Skeletal muscle tissue (tissue), 4 donors: ENCODE results near the gene CTPS1. TPM values are rescaled to one million over a fixed set of nuclear protein-coding genes. Genes with fewer than 3 reads are reported as not detected.

ENCODE experiments used
- H3K27ac ChIP-seq: one replicate; pipeline ENCODE4 v1.7.0; 2013; ENCODE audit warnings: mild to moderate bottlenecking, low read depth, low read length, inconsistent platforms
- H3K27me3 ChIP-seq, 3 donors: one replicate each; pipeline ENCODE4 v1.7.0; 2013; ENCODE audit warnings: low read length in 3 of 3; ENCODE audit not compliant: control insufficient read depth in 3 of 3, insufficient read depth in 3 of 3
- H3K36me3 ChIP-seq, 3 donors: one replicate each; pipeline ENCODE4 v1.7.0; 2013; ENCODE audit warnings: low read length in 3 of 3; ENCODE audit not compliant: control insufficient read depth in 3 of 3, insufficient read depth in 3 of 3
- H3K4me1 ChIP-seq, 3 donors: one replicate each; pipeline ENCODE4 v1.7.0; 2013; ENCODE audit warnings: low read length in 3 of 3, mild to moderate bottlenecking in 3 of 3; ENCODE audit not compliant: control insufficient read depth in 3 of 3, insufficient read depth in 3 of 3
- H3K4me3 ChIP-seq, 3 donors: one replicate each; pipeline ENCODE4 v1.7.0; 2013; ENCODE audit warnings: low read length in 3 of 3
- H3K9ac ChIP-seq, 3 donors: one replicate each; pipeline ENCODE4 v1.7.0; 2013; ENCODE audit warnings: low read length in 3 of 3, mild to moderate bottlenecking in 3 of 3, moderate library complexity in 2 of 3, low read depth in 1 of 3
- H3K9me3 ChIP-seq, 3 donors: one replicate each; pipeline ENCODE4 v1.7.0; 2013; ENCODE audit warnings: low read length in 3 of 3; ENCODE audit not compliant: control insufficient read depth in 3 of 3
- total RNA-seq: library from RNA; depleted of rRNA; stranded (reverse); fragments of >200 nt; gene quantifications from one replicate; pipeline ENCODE4 v1.2.3, GENCODE V29; 2014
- donor health status: Osteomylitis.

Gene CTPS1
- total RNA-seq, 1 donor from 2014 or later = 16.2 TPM

- no peaks in the 10 kb centered on the region for H3K27me3 ChIP-seq
- H3K9me3 ChIP-seq = no peaks in the 10 kb centered on the region
- H3K9ac ChIP-seq = peak overlapping the region in 2 of 3 donors; percentile 71 to 92
- peak overlapping the region; percentile 83 for H3K27ac ChIP-seq
- peak overlapping the region; percentile 62 to 97 (median 90) for H3K4me3 ChIP-seq
- H3K4me1 ChIP-seq = peaks cover 11 to 16% (median 12%) of the 10 kb centered on the region in 3 donors
- peaks cover 0 to 12% (median 7%) of the 10 kb centered on the region in 3 donors for H3K36me3 ChIP-seq
Measured at GRCh38 chr1:40980068-40980452, 564 bp downstream of the CTPS1 start.

- Histone ChIP-seq H3K9me3 (no peaks in the 10 kb centered on the region), H3K9ac (peak overlapping the region in 2 of 3 donors; percentile 71 to 92), H3K4me3 (peak overlapping the region; percentile 62 to 97 (median 90)), H3K27ac (no peak overlapping the region), H3K27me3 (no peaks in the 10 kb centered on the region), H3K4me1 (peaks cover 12 to 16% (median 16%) of the 10 kb centered on the region in 3 donors), H3K36me3 (peaks cover 0 to 14% (median 12%) of the 10 kb centered on the region in 3 donors)
Measured at GRCh38 chr1:40980453-40981121, 1.1 kb downstream of the CTPS1 start.

GRCh38 chr1:40981691-40982448 lies 2.4 kb downstream of the CTPS1 start:
- H3K4me3 ChIP-seq = peak overlapping the region in 1 of 3 donors; percentile 21
- H3K4me1 ChIP-seq = peaks cover 12 to 17% (median 16%) of the 10 kb centered on the region in 3 donors
- H3K9me3 ChIP-seq = no peaks in the 10 kb centered on the region
- no peaks in the 10 kb centered on the region for H3K27me3 ChIP-seq
- no peak overlapping the region for H3K9ac ChIP-seq
- no peak overlapping the region for H3K27ac ChIP-seq
- peaks cover 0 to 25% (median 22%) of the 10 kb centered on the region in 3 donors for H3K36me3 ChIP-seq

GRCh38 chr1:40982721-40983120 lies 3.2 kb downstream of the CTPS1 start:
- Histone ChIP-seq H3K4me1 (peaks cover 12 to 17% (median 16%) of the 10 kb centered on the region in 3 donors), H3K27me3 (no peaks in the 10 kb centered on the region), H3K9me3 (no peaks in the 10 kb centered on the region)

GRCh38 chr1:40983286-40983685 lies 3.8 kb downstream of the CTPS1 start:
- Histone ChIP-seq H3K27ac (no peak overlapping the region), H3K9ac (no peak overlapping the region), H3K27me3 (no peaks in the 10 kb centered on the region), H3K4me1 (peaks cover 12 to 17% (median 16%) of the 10 kb centered on the region in 3 donors), H3K4me3 (no peak overlapping the region), H3K9me3 (no peaks in the 10 kb centered on the region), H3K36me3 (peaks cover 4 to 35% (median 34%) of the 10 kb centered on the region in 3 donors)

More at GRCh38 chr1:40982721-40983120, 3.2 kb downstream of the CTPS1 start:
- Histone ChIP-seq H3K27ac (no peak overlapping the region), H3K36me3 (peaks cover 4 to 33% (median 31%) of the 10 kb centered on the region in 3 donors), H3K9ac (no peak overlapping the region), H3K4me3 (no peak overlapping the region)

GRCh38 chr1:40984066-40984465 lies 4.6 kb downstream of the CTPS1 start:
- Histone ChIP-seq H3K36me3 (peaks cover 5 to 42% (median 37%) of the 10 kb centered on the region in 3 donors), H3K4me1 (peaks cover 10 to 15% (median 13%) of the 10 kb centered on the region in 3 donors), H3K27ac (no peak overlapping the region), H3K4me3 (no peak overlapping the region), H3K9ac (no peak overlapping the region), H3K9me3 (no peaks in the 10 kb centered on the region), H3K27me3 (no peaks in the 10 kb centered on the region)

- no peak overlapping the region for H3K27ac ChIP-seq
- H3K4me1 ChIP-seq = peaks cover 7 to 12% (median 10%) of the 10 kb centered on the region in 3 donors
- H3K9me3 ChIP-seq = no peaks in the 10 kb centered on the region
- no peak overlapping the region for H3K9ac ChIP-seq
- H3K4me3 ChIP-seq = no peak overlapping the region
- H3K36me3 ChIP-seq = peaks cover 10 to 45% (median 42%) of the 10 kb centered on the region in 3 donors
- H3K27me3 ChIP-seq = no peaks in the 10 kb centered on the region
Measured at GRCh38 chr1:40984531-40984930, 5.0 kb downstream of the CTPS1 start.

GRCh38 chr1:40985161-40985560 lies 5.7 kb downstream of the CTPS1 start:
- H3K36me3 ChIP-seq = peaks cover 13 to 50% (median 48%) of the 10 kb centered on the region in 3 donors
- H3K4me1 ChIP-seq = peaks cover 7 to 12% (median 10%) of the 10 kb centered on the region in 3 donors
- no peaks in the 10 kb centered on the region for H3K9me3 ChIP-seq
- H3K27ac ChIP-seq = no peak overlapping the region
- no peak overlapping the region for H3K4me3 ChIP-seq
- H3K27me3 ChIP-seq = no peaks in the 10 kb centered on the region
- H3K9ac ChIP-seq = no peak overlapping the region

- no peaks in the 10 kb centered on the region for H3K9me3 ChIP-seq
- H3K4me1 ChIP-seq = peaks cover 2 to 6% (median 2%) of the 10 kb centered on the region in 3 donors
- H3K27ac ChIP-seq = no peak overlapping the region
- no peak overlapping the region for H3K4me3 ChIP-seq
- no peaks in the 10 kb centered on the region for H3K27me3 ChIP-seq
- H3K9ac ChIP-seq = peak overlapping the region in 1 of 3 donors; percentile 4
- H3K36me3 ChIP-seq = peaks cover 15 to 54% (median 49%) of the 10 kb centered on the region in 3 donors
Measured at GRCh38 chr1:40985875-40986274, 6.4 kb downstream of the CTPS1 start.
